Hematopoietic multipotent progenitor cell treated with erythropoietin and hydrocortisone succinate and interleukin-3 and kit ligand, for 6 days (in vitro differentiated cells): ENCODE data around the gene C8G.
A peak's percentile ranks its signal among the peaks of the same experiment; 100 is the strongest.

Experiments
- DNase-seq: peaks from one replicate; pipeline ENCODE4 v3.0.0-alpha.2; 2015

Gene C8G

GRCh38 chr9:136942881-136943230 is 2.2 kb upstream of the C8G start:
- no peak for DNase-seq

GRCh38 chr9:136943291-136944211 is 1.5 kb upstream of the C8G start:
- peak; percentile 58 for DNase-seq

GRCh38 chr9:136944212-136944518 is 878 bp upstream of the C8G start:
- DNase-seq = peak; percentile 62

- no peak for DNase-seq
Observed at GRCh38 chr9:136945333-136946227, 537 bp downstream of the C8G start.

- no peak for DNase-seq
Observed at GRCh38 chr9:136946228-136947027, 1.4 kb downstream of the C8G start.

GRCh38 chr9:136947028-136947891 is 2.2 kb downstream of the C8G start:
- DNase-seq = no peak

- DNase-seq = peak; percentile 67
Observed at GRCh38 chr9:136947955-136948510, 3.0 kb downstream of the C8G start.

- DNase-seq = no peak
Observed at GRCh38 chr9:136949239-136949816, 4.3 kb downstream of the C8G start.

GRCh38 chr9:136949817-136950655 is 5.0 kb downstream of the C8G start:
- peak; percentile 94 for DNase-seq

- DNase-seq = no peak
Observed at GRCh38 chr9:136950656-136951276, 5.7 kb downstream of the C8G start.

- no peak for DNase-seq
Observed at GRCh38 chr9:136951541-136952320, 6.7 kb downstream of the C8G start, which contains the start of gene LCN12. TSS of gene LCN12 (plus strand) at chr9:136952273. CDS start at chr9:136952328, 55 bp downstream.

- DNase-seq = no peak
Observed at GRCh38 chr9:136952321-136952850, 7.3 kb downstream of the C8G start.

- no peak for DNase-seq
Observed at GRCh38 chr9:136952876-136953770, 8.1 kb downstream of the C8G start.

GRCh38 chr9:136953771-136954269 is 8.8 kb downstream of the C8G start:
- no peak for DNase-seq

- no peak for DNase-seq
Observed at GRCh38 chr9:136954270-136955083, 9.4 kb downstream of the C8G start.

GRCh38 chr9:136955202-136955942 is 10.3 kb downstream of the C8G start:
- DNase-seq = no peak
